Memory B cell (primary cell): ENCODE results near the gene IER5L.
A peak's percentile ranks its signal among the peaks of the same experiment; 100 is the strongest.
"Not testable (repeated sequence)": the region's sequence is repeated elsewhere in the genome, so short reads cannot be mapped to it uniquely, and the experiment has no call there.

Experiments
- ATAC-seq: fragments of 150-1000 bp; cut with Tn5 transposase; 2 replicates; pipeline ENCODE4 v1.10.0; 2021; ENCODE audit warnings: low read depth, mild to moderate bottlenecking, moderate library complexity
- DNase-seq, 2 donors: peaks; one replicate each; pipeline ENCODE4 v3.0.0; 2022; ENCODE audit warnings: low spot score in 2 of 2
- H3K27ac Mint-ChIP-seq: one replicate; pipeline ENCODE4 v1.8.0; 2022; ENCODE audit warnings: mild to moderate bottlenecking, moderate library complexity, mixed read lengths
- H3K27me3 Mint-ChIP-seq: one replicate; pipeline ENCODE4 v1.8.0; 2022; ENCODE audit warnings: mixed read lengths
- H3K36me3 Mint-ChIP-seq: one replicate; pipeline ENCODE4 v1.8.0; 2022; ENCODE audit warnings: mild to moderate bottlenecking, mixed read lengths
- H3K4me1 Mint-ChIP-seq: one replicate; pipeline ENCODE4 v1.8.0; 2022; ENCODE audit warnings: mixed read lengths
- H3K4me3 Mint-ChIP-seq: one replicate; pipeline ENCODE4 v1.8.0; 2022; ENCODE audit warnings: mild to moderate bottlenecking, moderate library complexity, mixed read lengths
- H3K9me3 Mint-ChIP-seq: one replicate; pipeline ENCODE4 v1.8.0; 2022; ENCODE audit warnings: mixed read lengths

IER5L gene

DNA sequence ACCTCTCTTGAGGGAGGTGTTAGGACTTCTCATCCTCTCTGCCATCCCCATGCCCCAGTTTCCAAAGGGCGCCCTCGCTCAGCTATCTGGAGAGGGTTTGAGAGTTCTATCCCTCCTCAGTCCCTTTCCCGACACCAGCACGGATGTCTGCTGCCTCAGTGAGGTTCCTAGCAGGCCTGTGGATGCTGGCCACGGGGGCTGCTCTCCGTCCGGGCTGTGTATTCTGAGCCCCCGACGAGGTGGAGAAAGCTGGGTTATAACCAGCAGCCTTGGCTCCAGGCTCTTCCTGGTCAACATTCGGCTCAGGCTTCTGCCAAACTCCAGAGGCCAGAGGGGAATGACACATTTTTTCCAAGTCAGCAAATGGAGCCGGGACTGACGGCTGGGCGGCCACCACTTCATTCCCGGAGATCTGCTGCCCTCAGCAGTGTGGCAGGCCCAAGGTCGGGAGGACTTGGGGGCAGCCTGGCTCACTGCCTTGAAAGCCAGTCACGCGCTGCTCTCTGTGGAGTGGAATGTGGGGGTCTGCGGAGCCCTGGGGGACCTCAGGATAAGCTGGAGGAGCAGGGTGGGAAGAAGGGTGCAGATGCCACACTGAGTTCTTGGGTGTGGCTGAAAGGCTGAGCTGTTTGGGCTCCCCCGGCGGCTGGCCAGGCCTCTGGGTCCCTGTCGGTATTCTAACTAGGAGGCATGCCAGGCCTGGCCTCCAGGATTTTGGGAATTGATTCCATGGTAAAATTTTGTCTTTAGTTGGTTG, 39.4 kb downstream of the IER5L start:
- DNase-seq, result no peak
- Mint-ChIP-seq H3K9me3 (no peaks in the 10 kb centered on the region), H3K27me3 (no peaks in the 10 kb centered on the region), H3K27ac (peak overlapping the region; percentile 93), H3K36me3 (peaks cover 11% of the 10 kb centered on the region), H3K4me1 (peaks cover 26% of the 10 kb centered on the region), H3K4me3 (no peak overlapping the region)
- no peak for ATAC-seq

DNA sequence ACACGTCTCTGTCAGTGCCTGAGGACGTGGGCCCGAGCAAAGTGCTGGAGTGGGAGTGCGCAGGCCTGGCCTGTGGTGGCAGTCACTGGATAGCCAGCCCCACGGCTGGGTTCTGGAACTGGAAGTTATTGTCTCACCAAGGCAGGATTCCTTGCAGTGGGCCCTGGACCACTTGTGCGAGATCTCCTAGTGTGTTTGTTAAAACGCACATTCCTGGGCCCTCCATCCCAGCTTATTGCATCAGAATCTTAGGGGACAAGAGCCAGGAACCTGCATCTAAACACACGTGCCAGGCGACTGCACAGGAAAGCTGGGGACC, 40.0 kb downstream of the IER5L start:
- Mint-ChIP-seq H3K9me3 (no peaks in the 10 kb centered on the region), H3K27me3 (no peaks in the 10 kb centered on the region), H3K4me1 (peaks cover 25% of the 10 kb centered on the region), H3K36me3 (peaks cover 13% of the 10 kb centered on the region), H3K27ac (no peak overlapping the region), H3K4me3 (no peak overlapping the region)
- DNase-seq, result no peak
- no peak for ATAC-seq

DNA sequence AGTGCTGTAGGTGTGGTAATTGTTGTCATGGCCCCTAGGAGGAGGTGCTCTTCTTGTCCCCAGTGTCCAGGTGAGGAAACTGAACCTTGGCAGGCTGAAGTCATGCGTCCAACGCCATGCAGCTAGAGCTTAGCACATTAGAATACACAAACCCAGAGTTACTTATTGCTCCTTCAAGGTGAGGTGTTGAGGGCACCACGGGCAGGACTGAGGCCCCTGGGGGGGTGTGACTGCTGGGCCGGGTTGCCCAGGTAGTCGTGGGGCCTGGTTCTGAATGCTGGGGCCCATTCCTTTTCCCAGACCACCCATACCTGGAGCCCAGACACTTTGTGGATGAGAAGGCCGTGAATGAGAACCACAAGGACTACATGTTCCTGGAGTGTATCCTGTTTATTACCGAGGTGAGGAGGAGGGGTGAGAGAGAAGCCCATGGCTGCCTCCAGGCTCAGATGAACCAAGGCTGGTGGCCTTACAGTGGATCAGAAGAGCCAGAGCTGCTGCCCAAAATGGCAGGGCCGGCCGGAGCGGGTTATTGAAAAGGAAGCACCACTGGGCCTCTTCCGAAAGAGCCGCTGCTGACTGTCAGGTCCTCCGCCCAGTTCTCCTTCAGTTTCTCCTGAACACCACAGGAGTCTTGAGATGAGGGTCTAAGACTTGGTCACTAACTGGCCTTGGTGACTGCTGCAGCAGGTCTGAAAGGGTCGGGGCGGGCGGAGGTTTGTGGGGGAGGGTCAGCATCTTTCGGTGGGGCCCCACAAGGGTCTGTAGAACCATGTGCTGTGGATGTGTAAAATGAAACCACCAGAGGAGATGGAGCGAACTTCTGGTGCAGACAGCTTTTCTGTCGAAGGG, 40.5 kb downstream of the IER5L start:
- peak overlapping the region; percentile 26 for H3K27ac Mint-ChIP-seq
- H3K4me3 Mint-ChIP-seq, result no peak overlapping the region
- ATAC-seq, result no peak

DNA sequence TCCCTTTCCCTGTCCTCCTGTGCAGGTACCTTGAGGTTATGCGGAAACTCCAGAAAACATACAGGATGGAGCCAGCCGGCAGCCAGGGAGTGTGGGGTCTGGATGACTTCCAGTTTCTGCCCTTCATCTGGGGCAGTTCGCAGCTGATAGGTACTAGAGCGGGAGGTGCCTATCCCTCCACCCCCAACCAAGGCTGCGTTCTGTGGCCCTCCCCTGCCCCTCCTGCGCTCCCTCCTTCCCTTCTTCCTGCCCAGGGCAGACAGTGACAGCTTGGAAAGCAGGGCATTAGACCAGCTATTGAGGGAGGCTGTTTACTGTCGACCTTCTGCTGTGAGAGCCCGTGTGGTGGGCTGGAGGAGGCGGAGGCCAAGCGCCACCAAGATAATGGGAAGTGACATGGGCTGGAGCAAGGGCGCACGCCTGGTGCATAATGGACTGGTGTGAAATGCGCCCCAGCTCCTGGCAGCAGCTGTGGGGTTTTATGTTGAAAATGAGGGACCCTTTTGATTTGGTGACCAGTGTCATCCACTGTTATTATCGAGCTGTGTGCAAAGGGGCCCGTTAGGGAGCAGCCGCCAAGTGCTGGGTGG, 41.5 kb downstream of the IER5L start:
- Mint-ChIP-seq H3K4me1 (peaks cover 21% of the 10 kb centered on the region), H3K9me3 (no peaks in the 10 kb centered on the region), H3K27ac (no peak overlapping the region), H3K27me3 (no peaks in the 10 kb centered on the region), H3K4me3 (no peak overlapping the region), H3K36me3 (peaks cover 13% of the 10 kb centered on the region)
- ATAC-seq, result no peak
- no peak for DNase-seq

More for the DNA sequence above, 40.5 kb downstream of the IER5L start:
- Mint-ChIP-seq H3K9me3 (no peaks in the 10 kb centered on the region), H3K27me3 (no peaks in the 10 kb centered on the region), H3K36me3 (peaks cover 13% of the 10 kb centered on the region), H3K4me1 (peaks cover 21% of the 10 kb centered on the region)
- DNase-seq, result no peak

DNA sequence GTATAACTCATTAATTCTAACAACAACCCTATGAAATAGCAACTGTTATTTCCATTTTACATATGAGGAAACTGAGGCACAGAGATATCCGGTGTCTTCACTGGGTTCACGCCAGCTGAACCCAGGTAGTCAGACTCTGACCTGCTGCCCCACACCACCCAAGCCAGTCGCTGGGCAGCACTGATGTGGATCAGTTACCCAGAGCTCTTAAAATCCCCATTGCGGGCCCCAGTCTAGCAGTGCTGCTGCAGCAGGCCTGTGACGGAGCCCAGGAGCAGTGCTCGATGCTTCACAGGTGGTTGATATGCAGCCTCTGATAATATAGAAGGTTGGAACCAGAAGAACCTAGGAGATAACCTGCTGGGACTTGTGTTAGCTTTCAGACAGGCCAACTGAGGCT, 42.6 kb downstream of the IER5L start:
- Mint-ChIP-seq H3K27me3 (no peaks in the 10 kb centered on the region), H3K9me3 (no peaks in the 10 kb centered on the region), H3K4me1 (peaks cover 14% of the 10 kb centered on the region), H3K27ac (no peak overlapping the region), H3K36me3 (peaks cover 17% of the 10 kb centered on the region), H3K4me3 (no peak overlapping the region)
- ATAC-seq, result no peak
- DNase-seq, result no peak

DNA sequence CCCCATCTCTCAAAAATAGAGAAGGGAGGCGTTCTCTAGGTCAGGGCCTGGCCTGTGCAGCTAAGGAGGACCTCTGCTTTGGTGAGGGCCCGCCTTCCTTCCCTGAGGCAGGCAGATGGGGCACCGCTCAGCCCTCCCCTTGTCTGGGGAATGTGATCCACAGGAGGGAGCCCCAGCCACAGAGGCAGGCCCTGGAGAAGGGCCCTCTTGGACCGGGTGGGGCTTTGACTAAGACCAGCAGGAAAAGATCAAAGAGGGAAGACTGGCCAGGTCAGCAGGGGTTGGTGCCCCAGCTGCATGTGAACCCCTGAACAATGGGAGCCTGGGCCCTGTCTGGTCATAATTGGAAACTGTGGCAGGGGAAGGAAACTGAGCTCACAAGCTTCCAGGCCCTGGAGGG, 45.0 kb downstream of the IER5L start:
- no peak overlapping the region for H3K27ac Mint-ChIP-seq
- peaks cover 6% of the 10 kb centered on the region for H3K4me1 Mint-ChIP-seq
- H3K27me3 Mint-ChIP-seq, result no peaks in the 10 kb centered on the region
- DNase-seq (no peak), ATAC-seq (no peak)
- H3K9me3 Mint-ChIP-seq, result no peaks in the 10 kb centered on the region
- H3K36me3 Mint-ChIP-seq, result peaks cover 21% of the 10 kb centered on the region
- H3K4me3 Mint-ChIP-seq, result no peak overlapping the region

DNA sequence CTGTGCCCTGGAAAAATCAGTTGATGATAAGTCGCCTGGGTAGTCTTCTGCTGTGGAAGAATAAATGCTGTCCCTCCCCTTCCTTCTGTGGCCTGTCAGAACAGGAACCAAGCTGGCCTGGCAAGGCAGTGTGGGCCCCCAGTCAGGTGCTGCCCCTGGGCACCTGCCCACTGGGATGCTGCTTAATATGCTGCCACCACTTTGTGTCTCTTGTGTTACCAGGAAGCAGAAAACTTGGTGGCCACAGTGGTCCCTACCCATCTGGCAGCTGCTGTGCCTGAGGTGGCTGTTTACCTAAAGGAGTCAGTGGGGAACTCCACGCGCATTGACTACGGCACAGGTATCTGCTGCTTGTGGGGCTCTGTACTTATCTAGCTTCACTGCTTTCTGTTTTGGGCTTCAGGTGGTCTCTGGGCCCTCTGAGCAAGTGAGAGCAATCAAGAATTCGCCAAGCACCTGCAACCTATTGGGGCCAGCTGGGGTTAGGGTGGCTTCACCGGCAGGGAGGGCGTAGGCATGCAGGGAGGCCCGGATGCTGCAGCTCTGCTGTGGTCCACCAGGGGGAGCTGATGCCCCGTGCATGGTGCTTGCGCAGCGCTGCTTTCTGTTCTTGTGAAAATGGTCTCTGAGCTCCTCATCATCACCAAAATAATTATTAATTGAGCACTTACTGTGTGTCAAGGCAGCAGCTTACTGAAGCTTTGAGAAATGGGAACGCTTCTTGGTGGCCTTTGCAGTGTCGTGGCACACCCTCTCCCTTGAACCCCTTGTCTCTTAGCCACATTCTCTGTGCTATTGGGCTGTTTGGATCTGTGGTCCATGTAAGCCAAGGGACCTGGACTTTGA, 46.5 kb downstream of the IER5L start:
- no peaks in the 10 kb centered on the region for H3K27me3 Mint-ChIP-seq
- H3K9me3 Mint-ChIP-seq, result no peaks in the 10 kb centered on the region
- no peak overlapping the region for H3K4me3 Mint-ChIP-seq
- H3K4me1 Mint-ChIP-seq, result peaks cover 6% of the 10 kb centered on the region
- H3K36me3 Mint-ChIP-seq, result peaks cover 20% of the 10 kb centered on the region
- H3K27ac Mint-ChIP-seq, result no peak overlapping the region
- peak; percentile 99 for ATAC-seq
- peak; percentile 88 to 96 for DNase-seq

DNA sequence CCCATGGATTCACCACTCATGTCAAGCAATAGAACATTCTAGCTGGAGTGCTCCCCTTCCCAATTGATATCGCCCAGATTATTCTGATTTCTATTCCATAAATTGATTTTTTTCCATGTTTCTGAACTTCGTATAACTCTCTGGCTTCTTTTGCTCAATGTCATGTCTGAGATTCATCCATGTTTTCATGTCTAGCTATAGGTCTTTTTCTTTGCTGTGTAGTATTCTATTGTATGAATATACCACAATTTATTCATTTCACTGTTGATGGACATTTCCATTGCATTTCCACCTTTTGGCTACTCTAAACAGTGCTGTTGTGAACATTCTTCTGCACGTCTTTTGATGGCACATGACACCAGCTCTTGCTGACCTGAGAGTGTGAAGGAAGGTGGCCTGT, 47.3 kb downstream of the IER5L start:
- ATAC-seq (no peak), DNase-seq (no peak)
- H3K4me1 Mint-ChIP-seq, result peaks cover 6% of the 10 kb centered on the region
- H3K4me3 Mint-ChIP-seq, result no peak overlapping the region
- no peaks in the 10 kb centered on the region for H3K9me3 Mint-ChIP-seq
- no peak overlapping the region for H3K27ac Mint-ChIP-seq
- H3K36me3 Mint-ChIP-seq, result peaks cover 20% of the 10 kb centered on the region
- H3K27me3 Mint-ChIP-seq, result no peaks in the 10 kb centered on the region

DNA sequence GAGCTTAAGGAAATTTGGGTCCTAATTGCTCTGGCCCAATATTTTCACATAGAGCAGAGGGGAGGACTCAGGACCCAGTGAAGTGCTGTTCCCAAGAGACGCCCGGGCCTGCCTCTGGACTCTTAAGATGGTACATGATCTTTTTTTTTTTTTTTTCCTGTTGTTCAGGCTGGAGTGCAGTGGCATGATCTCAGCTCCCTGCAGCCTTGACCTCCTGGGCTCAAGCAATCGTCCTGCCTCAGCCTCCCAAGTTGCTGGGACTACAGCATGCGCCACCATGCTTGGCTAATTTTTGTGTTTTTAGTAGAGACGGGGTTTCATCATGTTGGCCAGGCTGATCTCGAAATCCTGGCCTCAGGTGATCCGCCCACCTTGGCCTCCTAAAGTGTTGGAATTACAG, 47.8 kb downstream of the IER5L start:
- H3K27ac Mint-ChIP-seq, H3K4me3 Mint-ChIP-seq, H3K9me3 Mint-ChIP-seq, ATAC-seq, H3K4me1 Mint-ChIP-seq, DNase-seq, H3K27me3 Mint-ChIP-seq: not testable (repeated sequence)
- peaks cover 20% of the 10 kb centered on the region for H3K36me3 Mint-ChIP-seq

DNA sequence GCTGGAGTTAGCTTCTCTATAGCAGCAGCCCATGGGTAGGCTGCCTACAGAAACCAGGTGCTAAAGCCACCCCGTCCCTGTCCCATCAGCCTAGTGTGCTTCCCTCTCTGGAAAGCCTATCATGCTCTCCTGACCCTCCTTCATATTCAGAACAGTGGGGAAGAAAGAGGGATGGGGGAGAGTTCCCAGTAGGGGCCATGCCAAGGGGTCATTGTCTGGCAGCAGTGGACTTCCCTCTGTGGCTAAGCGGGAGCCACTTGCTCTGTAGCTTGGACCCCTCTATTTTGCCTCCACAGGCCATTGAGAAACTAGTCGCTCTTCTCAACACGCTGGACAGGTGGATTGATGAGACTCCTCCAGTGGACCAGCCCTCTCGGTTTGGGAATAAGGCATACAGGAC, 49.4 kb downstream of the IER5L start:
- Mint-ChIP-seq H3K4me3 (no peak overlapping the region), H3K27me3 (no peaks in the 10 kb centered on the region), H3K36me3 (peaks cover 15% of the 10 kb centered on the region), H3K27ac (no peak overlapping the region), H3K9me3 (no peaks in the 10 kb centered on the region), H3K4me1 (peaks cover 6% of the 10 kb centered on the region)
- ATAC-seq, result no peak
- no peak for DNase-seq

DNA sequence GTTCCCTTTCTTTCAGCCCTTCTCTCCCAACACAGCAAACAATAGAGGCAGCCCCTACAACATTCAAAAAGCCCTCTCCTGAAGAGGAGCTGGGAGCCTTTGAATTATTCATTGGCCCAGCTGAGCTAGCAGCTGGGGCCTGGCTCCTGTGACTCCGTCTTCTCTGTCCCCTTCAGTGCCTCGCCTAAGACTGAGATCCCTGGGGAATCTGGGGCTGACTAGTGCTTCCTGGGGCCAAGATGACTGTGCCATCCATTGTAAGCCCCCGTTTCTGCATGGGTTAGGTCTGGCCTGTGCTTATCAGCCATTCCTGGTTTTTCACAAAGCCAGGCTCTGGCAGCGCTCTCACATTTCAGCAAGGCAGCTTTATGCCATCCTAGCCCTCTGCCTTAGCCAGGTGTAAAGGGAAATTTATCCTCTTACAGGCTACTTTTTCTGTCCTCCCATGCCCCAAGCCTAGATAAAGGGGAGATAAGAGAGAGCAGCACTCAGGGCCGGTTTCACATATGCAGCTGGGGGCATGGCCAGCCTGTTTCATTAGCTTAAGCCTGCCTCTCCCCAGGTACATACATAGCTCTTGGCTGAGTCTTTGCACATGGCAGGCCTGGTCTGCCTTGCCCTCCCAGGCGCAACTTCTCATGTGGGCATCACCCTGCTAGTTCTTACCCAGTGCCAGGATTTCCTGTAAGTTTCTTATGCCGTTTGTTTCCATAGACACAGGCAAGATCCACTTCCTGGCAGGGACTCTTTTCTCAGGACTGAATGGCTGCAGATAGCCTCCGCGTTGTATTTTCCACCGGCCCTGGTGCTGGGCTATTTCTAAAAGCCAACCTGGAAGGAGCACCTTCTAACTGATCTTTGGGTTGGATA, 51.1 kb downstream of the IER5L start:
- no peak overlapping the region for H3K4me3 Mint-ChIP-seq
- no peaks in the 10 kb centered on the region for H3K9me3 Mint-ChIP-seq
- peaks cover 17% of the 10 kb centered on the region for H3K36me3 Mint-ChIP-seq
- peaks cover 5% of the 10 kb centered on the region for H3K4me1 Mint-ChIP-seq
- DNase-seq (no peak), ATAC-seq (no peak)
- no peaks in the 10 kb centered on the region for H3K27me3 Mint-ChIP-seq
- no peak overlapping the region for H3K27ac Mint-ChIP-seq
